Stomach (tissue), 9 donors: ENCODE results near the gene PTPRD. TPM values are rescaled to one million over a fixed set of nuclear protein-coding genes. Genes with fewer than 3 reads are reported as not detected.

Experiments
- DNase-seq, 2 donors: peaks; one replicate each; pipeline versions ENCODE4 v3.0.0 to v3.0.0-alpha.2; 2013 to 2019
- H3K27ac ChIP-seq, 5 donors: fragments of 200-600 bp in 4 of 5; sonication (generic) in 4 of 5; one replicate each; pipeline ENCODE4 v1.5.1; 2013 to 2019; ENCODE audit warnings: mild to moderate bottlenecking in 1 of 5, moderate library complexity in 1 of 5
- H3K27me3 ChIP-seq, 3 donors: fragments of 200-600 bp; sonication (generic); one replicate each; pipeline ENCODE4 v1.5.1; 2017 to 2019; ENCODE audit warnings: mixed run types in 1 of 3
- H3K36me3 ChIP-seq, 4 donors: fragments of 200-600 bp; sonication (generic); 1 replicate in 3 of 4; 2 replicates in 1 of 4; pipeline ENCODE4 v1.5.1; 2016 to 2019
- H3K4me1 ChIP-seq, 4 donors: fragments of 200-600 bp; sonication (generic); one replicate each; pipeline ENCODE4 v1.5.1; 2016 to 2019
- H3K4me3 ChIP-seq, 4 donors: fragments of 200-600 bp; sonication (generic) in 3 of 4; one replicate each; pipeline ENCODE4 v1.5.1; 2016 to 2019; ENCODE audit warnings: mild to moderate bottlenecking in 1 of 4
- H3K9me3 ChIP-seq, 4 donors: fragments of 200-600 bp; sonication (generic); one replicate each; pipeline ENCODE4 v1.5.1; 2016 to 2019
- EP300 ChIP-seq: sonication (generic); formaldehyde crosslinking; IDR thresholded peaks from one replicate; pipeline ENCODE4 v1.6.1; 2017; ENCODE audit warnings: antibody characterized with exemption
- POLR2A ChIP-seq, 4 donors: fragments of 450-650 bp; IDR thresholded peaks; one replicate each; pipeline ENCODE4 v1.6.1; 2016; ENCODE audit warnings: antibody characterized with exemption in 4 of 4, control low read depth in 2 of 4, mild to moderate bottlenecking in 1 of 4, moderate library complexity in 1 of 4
- POLR2AphosphoS5 ChIP-seq, 3 donors: sonication (generic); formaldehyde crosslinking; IDR thresholded peaks; one replicate each; pipeline ENCODE4 v1.6.1; 2016; ENCODE audit warnings: antibody characterized with exemption in 3 of 3
- WGBS, 5 donors: extraction: QIAGEN DNeasy Blood & Tissue Kit in 3 of 5; methylation state at CpG; one replicate each; pipeline versions ENCODE4 v1.1.5 to v1.1.7; 2013 to 2018; 5-methylcytosine and 5-hydroxymethylcytosine counted together
- intact Hi-C: fragments of 100-400 bp; cut with DNase I; formaldehyde crosslinking; loops from one replicate; pipeline ENCODE4 v1.15.1; 2023; ENCODE audit warnings: low total_unique reads
- polyA plus RNA-seq, 3 donors: library from polyadenylated mRNA; stranded (reverse); fragments of 200-250 nt; gene quantifications; one replicate each; pipeline ENCODE4 v1.2.3, GENCODE V29; 2013
- total RNA-seq, 5 donors: library from RNA; depleted of rRNA; stranded (reverse); fragments of >200 nt; gene quantifications; one replicate each; pipeline versions ENCODE4 v1.1.0 to v1.2.3, GENCODE V29; 2014 to 2016
- TF ChIP-seq, protein P1 (sequence below), 7 experiments: fragments of 450-650 bp in 4 of 7; fragments of 200-600 bp in 3 of 7; sonication (generic) in 3 of 7; IDR thresholded peaks; one replicate each; pipeline ENCODE4 v1.5.1; 2016 to 2019; ENCODE audit warnings: antibody characterized with exemption in 7 of 7, control low read depth in 2 of 7, mild to moderate bottlenecking in 1 of 7
- donor health status: healthy with polysubstance abuse.
- donor health status: Bipolar disorder and iron deficiency.
- donor health status: healthy.

PTPRD gene
- total and polyA plus RNA-seq, 8 donors: 0.12 to 53.1 (median 1.2) TPM

DNA sequence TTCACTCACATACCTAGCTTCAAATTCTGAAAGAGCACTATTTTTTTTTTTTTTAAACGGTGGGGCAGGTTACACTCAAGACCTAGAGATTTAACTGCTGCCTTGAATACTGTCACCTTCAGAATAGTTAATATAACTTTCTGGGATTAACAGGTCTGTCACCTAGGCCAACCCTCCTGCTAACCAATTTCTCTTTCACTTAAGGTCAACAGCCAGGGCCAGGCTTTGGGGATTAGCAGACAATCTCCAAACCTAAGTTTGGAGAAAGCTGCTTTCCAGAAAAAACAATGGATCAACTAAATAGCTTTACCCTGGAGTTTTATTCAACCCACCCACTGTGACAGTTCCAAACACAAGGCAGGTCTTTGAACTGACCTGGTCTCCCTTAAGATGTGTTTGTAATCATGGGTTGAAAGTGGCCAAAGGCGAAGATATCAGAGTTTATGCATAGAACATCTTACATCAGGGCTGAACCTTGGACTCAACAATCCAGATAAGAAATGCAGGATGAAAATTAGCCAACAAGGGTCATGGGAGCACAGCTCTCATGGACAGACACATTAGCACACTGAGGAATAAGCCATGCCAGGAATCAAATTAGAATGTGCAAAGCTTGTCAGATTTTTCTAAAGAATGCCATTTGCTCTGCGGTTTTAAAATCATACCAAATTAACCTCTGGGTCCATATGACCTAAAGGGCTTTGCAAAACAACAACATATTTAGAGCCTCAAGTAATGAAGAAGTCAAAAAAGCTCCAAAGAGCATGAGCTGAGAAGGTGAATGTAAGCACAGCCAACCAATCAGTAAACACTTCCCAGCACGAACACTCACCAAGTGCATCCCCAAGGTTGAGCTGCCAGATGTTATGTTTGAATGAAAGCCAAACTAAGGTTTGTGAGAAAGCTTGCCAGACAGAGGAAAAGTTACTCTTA, 2274.7 kb downstream of the PTPRD start:
- TF ChIP-seq, protein P1, sequence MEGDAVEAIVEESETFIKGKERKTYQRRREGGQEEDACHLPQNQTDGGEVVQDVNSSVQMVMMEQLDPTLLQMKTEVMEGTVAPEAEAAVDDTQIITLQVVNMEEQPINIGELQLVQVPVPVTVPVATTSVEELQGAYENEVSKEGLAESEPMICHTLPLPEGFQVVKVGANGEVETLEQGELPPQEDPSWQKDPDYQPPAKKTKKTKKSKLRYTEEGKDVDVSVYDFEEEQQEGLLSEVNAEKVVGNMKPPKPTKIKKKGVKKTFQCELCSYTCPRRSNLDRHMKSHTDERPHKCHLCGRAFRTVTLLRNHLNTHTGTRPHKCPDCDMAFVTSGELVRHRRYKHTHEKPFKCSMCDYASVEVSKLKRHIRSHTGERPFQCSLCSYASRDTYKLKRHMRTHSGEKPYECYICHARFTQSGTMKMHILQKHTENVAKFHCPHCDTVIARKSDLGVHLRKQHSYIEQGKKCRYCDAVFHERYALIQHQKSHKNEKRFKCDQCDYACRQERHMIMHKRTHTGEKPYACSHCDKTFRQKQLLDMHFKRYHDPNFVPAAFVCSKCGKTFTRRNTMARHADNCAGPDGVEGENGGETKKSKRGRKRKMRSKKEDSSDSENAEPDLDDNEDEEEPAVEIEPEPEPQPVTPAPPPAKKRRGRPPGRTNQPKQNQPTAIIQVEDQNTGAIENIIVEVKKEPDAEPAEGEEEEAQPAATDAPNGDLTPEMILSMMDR (IDR thresholded peaks at IDR 0.05): no peak
- no peak for TF ChIP-seq POLR2AphosphoS5 (IDR thresholded peaks at IDR 0.05)
- no peak for TF ChIP-seq EP300
- no peak for TF ChIP-seq POLR2A (IDR thresholded peaks at IDR 0.05)
- Histone ChIP-seq H3K27me3 (no peaks in the 10 kb centered on the region), H3K9me3 (no peaks in the 10 kb centered on the region), H3K4me1 (peaks cover 11 to 23% (median 16%) of the 10 kb centered on the region in 4 donors), H3K36me3 (no peaks in the 10 kb centered on the region), H3K27ac (peak overlapping the region in 1 of 5 donors; percentile 36), H3K4me3 (no peak overlapping the region)
- intact Hi-C loops: no loop called here
- DNase-seq: peak in 1 of 2 donors; percentile 68
- 20 to 40% (median 24%) methylated on average over 4 of the region's 4 CpGs for WGBS, 5 donors

DNA sequence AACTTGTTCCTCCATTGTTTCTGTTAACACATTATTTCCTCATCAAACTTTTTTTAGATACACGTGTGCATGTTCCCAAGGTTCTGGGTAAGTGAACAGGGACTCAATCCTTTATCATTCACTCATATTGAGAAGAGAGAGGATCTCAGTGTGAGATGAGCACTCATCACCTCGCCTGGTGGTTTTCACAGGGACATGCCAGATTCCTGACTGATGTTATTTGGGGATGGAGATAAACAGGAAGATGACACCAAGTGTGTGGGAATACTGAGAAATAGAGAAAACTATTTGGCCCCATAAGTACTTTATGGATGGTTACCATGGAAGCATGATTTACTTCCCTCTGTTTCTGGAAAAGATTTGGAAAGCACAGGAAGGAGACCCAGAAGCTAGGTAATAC, 2279.9 kb downstream of the PTPRD start:
- Histone ChIP-seq H3K9me3 (no peaks in the 10 kb centered on the region), H3K27ac (no peak overlapping the region), H3K27me3 (no peaks in the 10 kb centered on the region), H3K4me3 (no peak overlapping the region), H3K4me1 (peaks cover 1 to 18% (median 10%) of the 10 kb centered on the region in 4 donors), H3K36me3 (no peaks in the 10 kb centered on the region)
- 84 to 87% (median 85%) methylated on average over 2 of the region's 2 CpGs for WGBS, 5 donors
- intact Hi-C loops: no loop called here
- TF ChIP-seq POLR2AphosphoS5 (IDR thresholded peaks at IDR 0.05) (no peak), POLR2A (IDR thresholded peaks at IDR 0.05) (no peak), EP300 (no peak)
- TF ChIP-seq, protein P1 (IDR thresholded peaks at IDR 0.05): no peak
- no peak for DNase-seq

DNA sequence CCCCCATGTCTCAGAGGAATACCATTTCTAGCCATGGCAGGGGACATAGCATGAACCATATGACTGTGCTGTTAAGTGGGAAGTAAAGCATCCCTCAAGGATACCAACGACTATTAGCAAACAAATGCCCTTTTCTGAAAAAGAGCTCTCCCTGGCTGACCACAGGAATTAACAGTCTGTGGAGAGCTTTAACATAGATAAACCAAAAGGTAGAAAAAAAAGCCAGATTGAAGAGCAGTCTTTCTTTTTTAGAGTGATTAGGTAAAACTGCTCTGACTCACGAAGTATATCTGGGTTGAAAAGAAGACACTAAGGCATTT, 2280.5 kb downstream of the PTPRD start:
- Histone ChIP-seq H3K27me3 (no peaks in the 10 kb centered on the region), H3K9me3 (no peaks in the 10 kb centered on the region), H3K27ac (no peak overlapping the region), H3K4me3 (no peak overlapping the region), H3K4me1 (peaks cover 0 to 12% (median 5%) of the 10 kb centered on the region in 4 donors), H3K36me3 (no peaks in the 10 kb centered on the region)
- TF ChIP-seq, protein P1 (IDR thresholded peaks at IDR 0.05): no peak
- TF ChIP-seq POLR2A (IDR thresholded peaks at IDR 0.05): no peak
- no peak for TF ChIP-seq POLR2AphosphoS5 (IDR thresholded peaks at IDR 0.05)
- TF ChIP-seq EP300: no peak
- intact Hi-C loops: no loop called here
- 72 to 83% (median 78%) methylated on average over 2 of the region's 2 CpGs for WGBS, 5 donors
- no peak for DNase-seq

DNA sequence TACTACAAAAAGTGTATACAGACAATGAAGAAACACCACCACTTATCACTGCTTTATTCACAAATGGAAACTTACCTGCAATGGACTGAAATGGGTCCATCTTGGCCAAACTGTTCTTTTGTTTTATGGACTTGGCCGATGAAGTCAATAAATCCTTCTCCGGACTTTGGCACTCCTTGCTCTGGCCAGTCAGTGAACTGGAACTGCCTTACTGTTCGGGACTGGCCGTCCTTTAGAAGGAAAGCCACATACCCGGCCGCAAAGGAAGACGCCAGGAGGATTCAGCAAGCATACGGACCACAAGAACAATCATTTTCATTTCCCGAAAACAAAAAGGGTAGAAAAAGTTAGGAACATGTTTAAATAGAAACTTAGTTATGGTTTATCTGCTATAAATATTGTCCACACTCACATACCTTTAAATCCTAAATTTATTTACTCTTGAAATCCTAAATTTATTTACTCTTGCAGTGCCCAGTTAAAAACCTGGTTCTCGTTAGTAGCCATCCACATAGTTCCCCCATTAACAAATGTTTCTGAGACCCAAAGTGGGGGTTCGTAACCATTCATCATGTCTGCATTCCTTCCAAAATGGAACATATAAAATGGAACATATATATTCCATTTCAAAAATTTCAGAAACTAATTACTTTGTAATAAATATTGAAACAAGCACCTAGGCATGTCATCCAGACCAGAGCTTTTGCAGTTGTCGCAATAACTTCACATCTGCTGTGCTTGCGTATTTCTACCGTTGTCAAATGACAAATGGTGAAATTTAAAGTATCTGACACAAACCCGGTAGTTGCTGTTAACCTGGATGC, 2281.1 kb downstream of the PTPRD start:
- Histone ChIP-seq H3K4me1 (peaks cover 0 to 9% (median 4%) of the 10 kb centered on the region in 4 donors), H3K27ac (no peak overlapping the region), H3K36me3 (no peaks in the 10 kb centered on the region), H3K9me3 (no peaks in the 10 kb centered on the region), H3K4me3 (no peak overlapping the region), H3K27me3 (no peaks in the 10 kb centered on the region)
- intact Hi-C loops: no loop called here
- no peak for DNase-seq
- 85 to 93% (median 90%) methylated on average over 15 of the region's 15 CpGs for WGBS, 5 donors
- TF ChIP-seq EP300 (no peak), POLR2A (IDR thresholded peaks at IDR 0.05) (no peak), POLR2AphosphoS5 (IDR thresholded peaks at IDR 0.05) (no peak)
- TF ChIP-seq, protein P1 (IDR thresholded peaks at IDR 0.05): no peak
